NCI-H345 treated with DMSO at 0.1 percent for 48 hours (cell line): ENCODE measurements around the gene GAS2.
A peak's percentile ranks its signal among the peaks of the same experiment; 100 is the strongest.

ENCODE experiments used
- DNase-seq: peaks from one replicate; lab custom pipeline; 2025; ENCODE audit not compliant: unreplicated experiment; lab: John Stamatoyannopoulos, UW

GAS2 gene

DNA sequence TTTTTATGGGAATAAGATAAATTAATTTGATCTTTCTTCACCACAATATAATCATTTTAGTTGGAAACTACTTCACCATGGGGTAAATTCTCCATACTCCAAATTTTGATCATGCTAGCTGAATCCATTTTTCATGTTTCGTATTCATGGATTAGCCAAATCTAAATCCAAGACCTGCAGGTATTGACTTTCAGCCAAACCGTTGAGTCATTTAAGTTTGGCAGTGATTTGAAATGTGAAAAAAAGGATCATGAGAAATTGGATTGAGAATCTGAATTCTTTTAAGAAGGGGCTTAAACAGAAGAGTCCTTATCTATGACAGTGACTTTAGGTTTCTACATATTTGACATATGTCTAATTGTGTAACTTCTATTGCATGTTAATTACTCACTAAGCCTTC, 5.3 kb downstream of the GAS2 start:
- DNase-seq: no peak

DNA sequence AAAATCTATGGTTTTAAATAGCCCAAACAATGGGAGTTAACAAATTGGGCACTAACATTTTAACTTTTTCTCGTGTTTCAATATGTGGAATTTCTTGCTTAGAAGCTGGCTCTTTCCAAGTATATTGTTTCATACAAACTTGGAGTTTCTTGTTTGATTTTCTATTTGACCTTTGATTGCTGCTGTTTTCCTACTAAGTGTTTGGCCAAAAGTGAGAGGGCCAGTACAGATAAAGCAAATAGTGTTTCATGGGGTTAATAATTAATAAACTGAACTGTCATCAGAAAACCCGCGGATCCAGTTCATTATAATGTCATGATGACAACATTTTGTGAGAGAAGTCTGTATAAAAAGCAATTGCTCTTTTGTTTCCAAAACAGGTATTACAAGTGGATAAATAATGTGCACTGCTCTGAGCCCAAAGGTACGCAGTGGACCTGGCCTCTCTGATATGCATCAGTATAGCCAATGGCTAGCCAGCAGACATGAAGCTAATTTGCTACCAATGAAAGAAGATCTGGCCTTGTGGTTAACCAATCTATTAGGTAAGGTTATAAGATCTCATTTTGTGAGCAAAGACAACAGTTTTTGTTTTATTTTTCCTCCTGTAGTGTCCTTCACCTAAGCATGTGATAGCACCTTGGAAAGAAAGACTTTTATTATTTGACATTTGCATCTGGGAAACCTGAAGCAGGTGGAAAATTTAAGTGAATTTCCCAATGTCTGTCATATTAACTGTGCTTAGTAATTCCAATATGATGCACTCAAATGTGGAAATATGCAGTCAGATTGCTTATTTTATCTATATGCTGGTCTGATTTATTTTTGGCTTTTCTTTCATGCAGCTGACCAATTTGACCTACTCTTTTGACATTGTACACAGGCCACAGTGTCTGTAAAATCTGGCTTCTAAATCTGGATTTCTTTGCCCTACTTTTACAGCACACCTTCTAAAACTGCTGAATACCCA, 8.3 kb downstream of the GAS2 start:
- DNase-seq: no peak

DNA sequence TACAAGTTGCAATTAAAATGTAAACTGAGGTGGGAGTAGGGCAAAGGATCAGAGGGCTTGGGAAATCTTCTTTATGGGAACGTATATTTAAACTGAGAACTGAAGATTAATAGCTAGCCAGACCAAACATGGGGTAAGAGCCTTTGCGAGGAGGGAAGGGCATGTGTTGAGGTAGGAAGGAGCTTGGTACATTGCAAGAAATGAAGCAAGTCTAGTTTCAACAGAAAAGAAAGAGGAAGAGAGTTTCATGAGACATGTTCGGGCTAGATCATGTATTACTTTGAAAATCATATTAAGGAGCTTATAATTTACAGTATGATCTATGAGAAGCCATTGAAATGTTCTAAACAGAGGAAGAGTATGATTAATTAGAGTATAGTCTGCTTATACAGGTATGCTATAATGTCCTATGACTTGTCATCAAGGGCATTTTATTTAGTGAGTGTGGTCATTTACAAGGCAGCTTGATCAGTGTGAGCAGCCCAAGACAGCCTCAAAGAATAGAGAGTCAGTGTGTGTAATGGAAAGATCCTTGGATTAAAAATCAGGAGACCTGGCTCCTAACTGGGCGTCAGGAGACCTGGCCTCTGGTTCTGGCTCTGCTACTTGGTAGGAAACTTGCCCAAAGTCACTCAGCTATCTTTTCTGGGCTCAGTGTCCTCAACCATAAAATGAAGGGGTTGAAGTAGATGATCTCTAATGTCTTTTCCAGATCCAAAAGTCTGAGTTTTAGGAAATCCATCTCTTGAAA, 10.9 kb downstream of the GAS2 start:
- DNase-seq: no peak

DNA sequence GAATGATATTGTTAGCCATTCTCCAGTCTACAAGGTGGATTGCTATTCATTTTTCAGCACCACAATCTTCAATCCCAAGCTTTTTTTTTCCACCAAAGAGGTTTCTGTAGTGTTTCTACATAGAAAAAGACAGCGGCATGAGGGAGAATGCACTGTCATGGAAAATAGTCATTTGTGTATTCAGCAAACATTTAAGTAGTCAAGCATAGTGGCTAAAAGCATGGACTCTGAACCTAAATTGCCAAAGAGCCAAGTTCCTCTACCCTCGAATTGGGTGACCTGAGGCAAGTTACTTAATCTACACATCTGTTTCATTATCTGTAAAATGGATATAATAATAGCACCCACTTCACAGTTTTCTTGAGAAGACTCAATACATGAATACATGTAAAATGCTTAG, 14.2 kb downstream of the GAS2 start:
- DNase-seq: no peak

DNA sequence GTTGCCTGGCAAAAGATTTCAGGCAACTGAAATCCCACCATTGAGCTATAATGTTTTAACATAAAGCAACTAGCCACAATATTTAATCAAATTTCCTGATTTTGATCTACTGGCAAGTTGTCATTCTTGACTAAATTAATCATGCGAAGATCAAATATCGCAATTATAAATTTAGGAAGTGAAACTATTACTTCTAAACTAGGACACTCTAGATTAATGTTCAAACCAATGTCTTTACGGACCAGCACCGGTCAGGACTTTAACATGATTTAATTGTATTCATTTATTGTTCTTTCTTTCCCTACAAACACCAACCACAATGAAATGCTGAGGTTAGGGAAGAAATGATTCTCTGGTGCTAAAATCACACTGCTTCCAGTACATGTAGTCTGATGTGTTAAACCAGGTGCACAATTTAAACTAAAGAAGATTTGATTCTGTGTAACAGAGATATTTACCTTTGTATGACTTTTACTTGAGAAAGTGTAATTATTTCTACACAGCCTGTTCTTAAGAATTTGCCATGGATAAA, 14.9 kb downstream of the GAS2 start:
- no peak for DNase-seq

DNA sequence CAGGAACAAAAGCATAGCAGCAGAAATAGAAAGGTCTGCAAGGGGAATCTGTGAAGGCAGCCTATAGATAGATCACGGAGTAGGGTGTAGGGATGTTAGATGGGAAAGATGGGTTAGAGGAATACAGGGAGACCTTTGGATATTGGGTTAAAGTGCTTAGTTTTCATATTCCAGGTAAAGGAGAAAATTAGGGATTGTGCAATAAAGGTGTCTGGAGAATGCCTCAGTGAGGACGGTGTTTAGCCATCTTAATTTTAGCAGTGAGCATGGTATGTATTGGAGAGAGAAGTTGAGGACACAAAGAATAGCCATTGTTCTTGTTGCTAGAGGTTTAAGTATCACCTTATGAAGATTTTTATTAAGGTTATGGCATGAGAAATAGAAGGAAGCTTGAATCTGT, 17.7 kb downstream of the GAS2 start:
- DNase-seq: no peak

DNA sequence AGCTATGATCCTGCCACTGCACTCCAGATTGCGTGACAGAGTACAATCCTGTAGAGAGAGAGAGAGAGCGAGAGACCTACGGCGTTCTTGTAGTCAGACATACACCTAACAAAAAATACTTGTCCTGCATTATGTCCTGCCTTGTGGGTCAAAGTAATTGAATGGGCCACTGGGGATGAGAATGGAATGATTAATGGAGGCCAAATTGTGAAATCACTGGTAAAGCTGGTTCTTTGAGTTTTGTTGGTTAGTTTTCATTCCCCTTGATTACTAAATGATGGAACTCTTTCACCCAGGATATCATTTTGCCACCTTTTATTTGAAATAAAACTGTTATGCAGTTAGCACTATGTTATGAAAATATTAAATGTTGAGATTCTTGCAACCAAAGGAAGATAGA, 18.7 kb downstream of the GAS2 start:
- DNase-seq: no peak

DNA sequence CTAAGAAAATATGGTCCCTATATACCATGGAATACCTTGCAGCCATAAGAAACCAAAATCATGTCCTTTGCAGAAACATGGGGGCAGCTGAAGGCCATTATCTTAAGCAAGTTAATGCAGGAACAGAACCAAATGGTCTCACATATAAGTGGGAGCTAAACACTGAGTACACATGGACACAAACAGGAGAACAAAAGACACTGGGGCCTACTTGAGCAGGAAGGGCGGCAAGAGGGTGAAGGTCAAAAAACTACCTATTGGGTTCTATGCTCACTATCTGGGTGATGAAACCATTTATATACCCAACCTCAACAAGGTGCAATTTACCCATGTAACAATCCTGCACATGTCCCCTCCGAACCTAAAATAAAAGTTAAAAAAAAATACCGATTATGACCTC, 22.5 kb downstream of the GAS2 start:
- no peak for DNase-seq

DNA sequence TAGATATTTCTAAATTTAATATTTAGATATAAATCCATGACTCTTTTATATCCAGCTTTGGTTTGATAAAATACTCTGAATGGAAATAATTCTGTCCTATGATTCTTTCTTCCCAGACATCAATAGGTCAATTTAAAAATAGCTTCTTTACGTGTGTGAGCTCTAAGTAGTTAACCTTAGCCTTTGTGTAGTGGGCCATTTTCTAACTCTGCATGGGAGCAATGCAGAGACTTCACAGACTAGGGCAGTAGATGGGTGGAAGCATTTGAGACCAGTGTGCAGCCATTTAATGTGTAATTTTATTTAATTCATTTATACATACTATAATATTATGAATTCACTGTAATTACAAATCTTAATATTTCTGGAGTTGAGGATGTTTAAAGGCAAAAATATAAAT, 23.8 kb downstream of the GAS2 start:
- DNase-seq: no peak

DNA sequence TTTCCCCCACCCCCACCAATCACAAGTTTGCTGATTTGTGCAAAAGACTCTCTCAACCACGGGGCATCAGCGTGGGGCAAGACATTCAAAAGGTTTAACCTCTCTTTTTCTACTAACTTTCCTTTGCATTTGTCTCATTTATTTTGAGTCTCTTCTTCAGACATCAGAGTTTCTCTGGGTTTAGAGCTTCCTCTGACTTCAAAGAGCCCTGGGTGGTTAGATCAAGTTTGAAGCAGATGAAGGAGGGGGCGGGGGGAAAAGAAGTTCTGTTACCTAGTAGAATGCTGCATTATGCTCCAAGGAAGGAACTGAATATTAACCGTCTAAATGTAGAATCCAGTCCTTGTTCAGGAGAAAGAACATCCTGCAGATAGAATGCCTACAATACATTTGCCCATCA, 24.5 kb downstream of the GAS2 start:
- no peak for DNase-seq

DNA sequence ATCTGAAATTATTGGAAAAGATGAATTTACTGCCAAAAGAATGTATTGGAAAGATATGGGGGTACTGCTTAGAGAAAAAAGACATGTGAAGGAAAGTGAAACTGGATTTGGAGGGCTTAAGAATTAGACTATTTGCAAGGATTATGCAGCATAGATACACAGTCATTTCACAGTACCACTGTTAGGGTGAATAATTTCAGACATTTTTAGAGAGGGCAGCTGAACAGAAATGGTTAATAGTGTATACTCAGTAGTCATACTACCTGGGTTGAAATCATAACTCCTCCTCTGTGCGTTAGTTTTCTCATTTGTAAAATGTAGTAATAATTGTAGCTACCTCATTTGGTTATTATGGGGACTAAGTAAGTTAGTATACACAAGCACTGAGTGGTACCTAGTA, 33.0 kb downstream of the GAS2 start:
- DNase-seq: no peak

DNA sequence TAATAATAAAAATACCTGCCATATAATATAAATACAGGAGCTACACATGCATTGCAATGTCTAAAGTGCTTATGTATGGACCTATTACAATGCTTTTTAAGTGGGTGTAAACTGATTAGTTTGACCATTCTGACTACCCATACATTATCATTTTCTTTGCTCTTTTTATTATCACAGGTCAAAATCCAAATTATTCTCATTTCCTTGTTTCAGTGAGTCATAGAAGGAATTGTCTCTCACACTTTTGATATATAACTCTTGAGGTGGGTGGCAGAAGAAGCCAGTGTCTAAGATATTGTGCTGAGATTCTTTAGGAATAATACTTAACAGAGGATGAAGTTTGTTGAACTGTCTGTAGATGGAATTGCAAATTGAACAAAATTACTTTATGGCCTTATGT, 35.6 kb downstream of the GAS2 start:
- no peak for DNase-seq

DNA sequence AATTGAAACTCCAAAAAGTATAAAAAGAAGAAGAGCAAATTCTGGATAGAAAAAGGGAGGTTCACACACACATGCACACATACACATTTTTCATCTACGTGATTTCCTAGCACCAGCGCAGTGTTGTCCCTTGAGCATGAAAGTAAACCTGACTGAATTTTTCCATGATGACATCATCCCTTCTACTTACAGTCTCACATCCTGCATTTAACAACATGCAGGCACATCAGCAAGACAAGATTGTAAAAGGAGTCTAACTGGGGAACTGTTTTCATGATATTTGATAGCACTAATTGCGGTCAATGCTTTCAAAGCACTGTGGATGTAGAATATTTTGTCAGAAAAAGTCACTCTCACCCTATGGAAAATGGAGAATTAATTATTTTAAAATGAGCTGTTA, 36.6 kb downstream of the GAS2 start:
- DNase-seq: peak; percentile 28

DNA sequence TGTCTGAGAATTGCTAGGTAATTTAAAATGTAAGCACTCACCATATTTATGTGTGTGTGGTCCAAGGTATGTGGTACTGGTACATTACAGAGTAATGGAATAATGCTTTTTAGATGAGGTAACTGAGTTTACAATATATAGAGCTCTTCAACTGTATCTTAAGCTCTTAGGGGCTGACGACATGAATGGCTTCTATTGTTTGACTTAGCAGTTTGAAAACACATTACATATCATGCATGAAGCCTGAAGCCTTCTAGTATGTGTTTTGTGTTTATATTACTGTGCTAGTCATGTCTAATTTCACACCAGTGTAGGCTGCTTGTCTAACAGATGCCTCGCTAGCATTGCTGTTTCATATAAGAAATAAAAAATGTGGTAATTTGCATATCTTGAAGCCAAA, 37.2 kb downstream of the GAS2 start:
- DNase-seq: peak; percentile 98

DNA sequence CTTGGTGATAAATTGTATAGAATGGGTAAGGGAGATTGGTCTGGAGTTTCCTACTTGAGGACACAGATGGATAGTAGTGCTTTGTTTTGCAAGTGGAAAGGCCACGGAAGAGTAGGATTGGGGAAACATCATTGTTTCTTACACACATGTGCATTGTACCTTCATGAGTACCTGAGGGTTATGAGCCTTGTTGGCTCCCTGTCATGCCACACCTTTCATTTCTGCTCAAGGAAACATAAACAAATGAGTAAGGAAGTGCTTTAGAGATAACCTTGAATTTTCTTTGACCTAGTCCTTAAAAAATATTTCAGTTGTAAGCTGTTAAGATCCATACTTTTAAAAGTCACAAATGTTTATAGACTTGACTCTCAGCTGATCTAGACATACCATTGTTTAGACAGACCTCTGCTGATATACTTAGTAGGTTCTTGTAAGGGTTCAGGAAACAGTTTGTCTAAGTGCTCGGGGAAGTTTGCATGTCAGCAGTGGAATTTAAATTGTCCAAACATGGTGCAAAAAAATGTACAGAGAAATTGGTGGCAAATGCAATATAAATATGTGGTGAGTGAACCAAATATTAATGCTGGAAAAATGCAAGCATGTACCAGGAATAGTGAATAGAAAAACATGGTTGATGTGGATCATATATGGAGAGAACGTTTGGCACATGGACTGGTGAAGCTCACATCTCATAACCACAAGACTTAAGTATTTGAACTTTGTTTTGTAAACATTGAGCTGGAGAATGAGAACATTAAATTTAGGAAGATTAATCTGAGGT, 40.9 kb downstream of the GAS2 start:
- no peak for DNase-seq

DNA sequence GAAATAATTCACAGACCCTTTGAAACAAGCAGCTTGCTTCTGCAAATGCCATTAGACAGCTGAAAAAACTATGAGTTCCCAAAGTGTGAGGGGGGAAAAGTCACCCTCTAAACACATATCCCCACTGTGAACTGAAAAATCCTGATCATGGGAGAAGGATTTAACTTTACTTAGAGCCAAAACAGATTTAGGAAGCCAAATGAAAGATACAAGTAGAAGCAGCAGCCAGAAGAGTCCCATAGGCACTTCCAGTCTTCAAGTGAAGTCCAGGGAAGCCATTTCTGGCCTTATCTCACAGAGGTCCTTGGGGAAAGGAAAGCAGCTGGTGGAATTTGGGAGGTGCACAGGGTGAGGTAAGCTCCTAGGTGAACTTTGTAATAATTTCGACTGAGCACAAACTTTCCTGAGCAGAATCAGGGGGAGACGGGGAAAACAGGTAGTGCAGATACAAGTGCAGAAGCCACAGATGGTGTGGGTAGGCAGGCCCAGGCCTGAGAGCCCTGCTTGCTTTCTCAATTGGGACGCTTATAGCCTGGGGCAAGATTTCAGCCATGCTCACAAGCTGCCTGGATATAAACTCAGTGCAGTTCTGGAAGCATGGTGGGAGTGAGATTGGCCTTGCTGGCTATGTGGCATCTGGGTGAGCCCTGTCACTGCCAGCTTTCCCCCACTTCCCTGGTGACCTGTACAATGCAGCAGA, 44.8 kb downstream of the GAS2 start:
- no peak for DNase-seq

DNA sequence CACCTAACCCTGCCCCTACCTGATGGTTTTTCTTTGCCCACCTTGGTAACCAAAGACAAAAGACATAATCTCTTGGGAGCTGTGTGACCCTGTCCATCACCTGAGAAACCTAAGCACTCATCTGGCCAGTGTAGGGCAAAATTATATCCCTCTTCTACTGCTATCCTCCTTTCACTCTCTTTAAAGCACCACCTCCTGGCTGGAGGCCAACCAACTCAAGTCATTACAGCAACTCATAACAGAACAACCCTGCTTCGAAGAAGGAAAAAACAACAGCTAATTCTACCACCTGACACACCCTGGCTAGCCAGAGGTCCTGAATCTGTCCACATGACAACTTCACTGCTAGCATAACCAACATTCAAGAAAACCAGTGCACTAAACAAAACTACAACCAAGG, 45.5 kb downstream of the GAS2 start:
- DNase-seq: no peak

DNA sequence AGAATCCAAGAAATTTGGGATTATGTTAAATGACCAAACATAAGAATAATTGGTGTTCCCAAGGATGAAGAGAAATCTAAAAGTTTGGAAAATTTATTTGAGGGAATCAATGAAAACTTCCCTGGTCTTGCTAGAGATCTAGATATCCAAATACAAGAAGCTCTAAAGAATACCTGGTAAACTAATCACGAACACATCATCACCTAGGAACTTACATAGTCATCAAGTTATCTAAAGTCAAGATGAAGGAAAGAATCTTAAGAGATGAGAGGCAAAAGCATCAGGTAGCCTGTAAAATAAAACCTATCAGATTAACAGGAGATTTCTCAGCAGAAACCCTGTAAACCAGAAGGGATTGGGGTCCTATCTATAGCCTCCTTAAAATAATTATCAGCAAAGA, 46.9 kb downstream of the GAS2 start:
- DNase-seq: no peak

DNA sequence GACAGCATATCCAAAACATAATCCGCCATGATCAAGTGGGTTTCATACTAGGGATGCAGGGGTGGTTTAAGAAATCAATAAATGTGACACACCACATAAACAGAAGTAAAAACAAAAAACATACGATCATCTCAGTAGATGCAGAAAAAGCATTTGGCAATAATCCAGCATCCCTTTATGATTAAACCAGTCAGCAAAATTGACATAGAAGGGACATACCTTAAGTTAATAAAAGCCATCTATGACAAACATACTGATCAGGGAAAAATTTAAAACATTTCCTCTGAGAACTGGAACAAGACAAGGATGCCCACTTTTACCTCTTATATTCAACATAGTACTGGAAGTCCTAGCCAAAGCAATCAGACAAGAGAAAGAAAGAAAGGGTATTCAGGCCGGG, 49.6 kb downstream of the GAS2 start:
- DNase-seq: no peak

DNA sequence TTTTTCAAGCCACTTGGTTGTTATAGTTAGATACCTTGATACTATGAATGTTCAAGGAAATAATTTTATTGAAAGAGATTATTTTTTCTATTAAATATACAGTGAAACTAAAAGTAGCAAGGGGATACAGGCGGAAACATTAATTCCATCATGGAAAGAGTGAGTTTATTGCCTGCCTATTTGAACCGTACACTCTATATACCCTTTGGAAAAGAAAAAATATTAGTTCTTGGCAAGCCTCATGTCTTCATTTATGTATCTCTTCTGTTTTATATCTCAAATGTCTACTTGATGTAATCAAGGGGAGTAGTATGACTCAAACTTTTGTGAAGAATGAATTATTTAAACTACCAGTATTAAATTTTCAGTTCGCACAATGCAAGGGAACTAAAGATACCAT, 54.0 kb downstream of the GAS2 start:
- DNase-seq: no peak

DNA sequence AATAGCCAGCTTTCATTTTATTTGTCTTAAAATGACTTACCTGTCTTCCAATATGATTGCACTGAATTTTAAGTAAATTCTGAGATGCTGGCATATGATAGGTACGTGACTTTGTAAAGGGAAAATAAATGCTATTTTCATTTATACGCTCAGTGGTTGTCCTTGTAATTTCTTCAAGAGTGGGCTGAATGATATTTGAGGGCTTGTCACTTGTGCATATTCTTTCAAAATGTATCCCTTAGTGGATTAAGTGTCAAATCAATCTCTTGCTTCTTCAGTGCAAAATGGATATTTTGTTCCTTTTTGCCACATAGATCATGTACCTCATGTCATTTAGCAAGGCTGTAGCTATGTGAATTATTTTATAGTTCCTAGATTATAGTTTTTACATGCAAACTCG, 56.9 kb downstream of the GAS2 start:
- DNase-seq: no peak
